ENCODE measurements around the gene ABCA5.

Gene ABCA5

GRCh38 chr17:69327060-69327831 lies at the start of gene ABCA5:
ABCA5 (minus strand) TSS chr17:69327133; CDS start chr17:69314415, 12,718 bp downstream.
- no peaks in the 10 kb centered on the region for H3K9me3 ChIP-seq (ENCODE audit: control insufficient read depth, low read length)
- no peaks in the 10 kb centered on the region for H3K36me3 ChIP-seq (ENCODE audit: control insufficient read depth, insufficient read depth, low read length, severe bottlenecking)
- H3K4me3 ChIP-seq (ENCODE audit: low read length) = peak within 1 kb of the TSS; percentile 91
- peak within 1 kb of the TSS; percentile 91 for H3K9ac ChIP-seq (ENCODE audit: low read length)
- DNase-seq (ENCODE audit: low read depth) = peak; percentile 88
- H3K27me3 ChIP-seq (replicated peaks; ENCODE audit: control insufficient read depth, insufficient read depth, low read length) = no peaks in the 10 kb centered on the region
- peaks cover 19% of the 10 kb centered on the region for H3K4me1 ChIP-seq (ENCODE audit: control insufficient read depth, insufficient read depth, low read length)

DNA sequence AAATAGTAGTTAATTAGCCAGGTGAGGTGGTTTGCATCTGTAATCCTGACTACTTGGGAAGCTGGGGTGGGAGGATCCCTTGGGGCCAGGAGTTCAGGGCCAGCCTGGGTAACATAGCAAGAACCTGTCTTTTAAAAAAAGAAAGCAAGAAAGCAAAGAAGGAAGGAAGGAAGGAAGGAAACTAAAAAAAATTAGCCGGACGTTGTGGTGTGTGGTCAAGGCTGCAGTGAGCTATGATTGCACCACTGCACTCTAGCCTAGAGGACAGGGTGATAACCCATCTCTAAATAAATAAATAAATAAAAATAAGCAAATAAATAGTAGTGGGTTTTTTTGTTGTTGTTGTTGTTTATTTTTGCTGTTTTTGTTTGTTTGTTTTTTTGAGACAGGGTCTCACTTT lies 48.3 kb upstream of the ABCA5 start:
- Histone ChIP-seq H3K27me3 (replicated peaks; ENCODE audit: control insufficient read depth, insufficient read depth, low read length) (no peaks in the 10 kb centered on the region), H3K4me3 (ENCODE audit: low read length) (no peak overlapping the region), H3K9ac (ENCODE audit: low read length) (no peak overlapping the region), H3K4me1 (ENCODE audit: control insufficient read depth, insufficient read depth, low read length) (no peaks in the 10 kb centered on the region), H3K36me3 (ENCODE audit: control insufficient read depth, insufficient read depth, low read length, severe bottlenecking) (no peaks in the 10 kb centered on the region), H3K9me3 (ENCODE audit: control insufficient read depth, low read length) (no peaks in the 10 kb centered on the region)
- DNase-seq (ENCODE audit: low read depth) = no peak

DNA sequence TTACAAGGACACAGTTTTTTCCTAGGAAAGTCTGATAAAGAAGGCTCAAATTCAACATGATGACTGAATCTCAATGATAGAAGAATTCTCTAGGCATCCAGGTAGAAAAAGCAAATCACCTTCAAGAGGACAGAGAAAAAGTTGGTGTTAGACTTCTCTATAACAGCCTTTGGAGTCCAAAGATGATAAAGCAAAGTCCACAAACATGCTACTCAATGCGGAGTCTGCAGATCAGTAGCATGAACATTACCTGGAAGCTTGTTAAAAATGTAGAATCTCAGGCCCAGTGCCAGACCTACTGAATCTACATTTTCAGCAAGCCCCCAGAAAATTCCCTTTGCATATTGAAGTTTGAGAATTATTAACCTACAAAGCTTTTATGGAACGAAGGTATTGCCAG lies 46.1 kb upstream of the ABCA5 start:
- H3K9me3 ChIP-seq (ENCODE audit: control insufficient read depth, low read length) = no peaks in the 10 kb centered on the region
- no peaks in the 10 kb centered on the region for H3K27me3 ChIP-seq (replicated peaks; ENCODE audit: control insufficient read depth, insufficient read depth, low read length)
- H3K4me1 ChIP-seq (ENCODE audit: control insufficient read depth, insufficient read depth, low read length) = no peaks in the 10 kb centered on the region
- no peaks in the 10 kb centered on the region for H3K36me3 ChIP-seq (ENCODE audit: control insufficient read depth, insufficient read depth, low read length, severe bottlenecking)
- no peak overlapping the region for H3K4me3 ChIP-seq (ENCODE audit: low read length)
- H3K9ac ChIP-seq (ENCODE audit: low read length) = no peak overlapping the region
- DNase-seq (ENCODE audit: low read depth) = no peak

- H3K9me3 ChIP-seq (ENCODE audit: control insufficient read depth, low read length) = no peaks in the 10 kb centered on the region
- no peak overlapping the region for H3K9ac ChIP-seq (ENCODE audit: low read length)
- H3K4me1 ChIP-seq (ENCODE audit: control insufficient read depth, insufficient read depth, low read length) = no peaks in the 10 kb centered on the region
- DNase-seq (ENCODE audit: low read depth) = no peak
- no peaks in the 10 kb centered on the region for H3K36me3 ChIP-seq (ENCODE audit: control insufficient read depth, insufficient read depth, low read length, severe bottlenecking)
- H3K4me3 ChIP-seq (ENCODE audit: low read length) = no peak overlapping the region
- H3K27me3 ChIP-seq (replicated peaks; ENCODE audit: control insufficient read depth, insufficient read depth, low read length) = no peaks in the 10 kb centered on the region
These were observed 40.4 kb upstream of the ABCA5 start for GRCh38 chr17:69367298-69367697.

DNA sequence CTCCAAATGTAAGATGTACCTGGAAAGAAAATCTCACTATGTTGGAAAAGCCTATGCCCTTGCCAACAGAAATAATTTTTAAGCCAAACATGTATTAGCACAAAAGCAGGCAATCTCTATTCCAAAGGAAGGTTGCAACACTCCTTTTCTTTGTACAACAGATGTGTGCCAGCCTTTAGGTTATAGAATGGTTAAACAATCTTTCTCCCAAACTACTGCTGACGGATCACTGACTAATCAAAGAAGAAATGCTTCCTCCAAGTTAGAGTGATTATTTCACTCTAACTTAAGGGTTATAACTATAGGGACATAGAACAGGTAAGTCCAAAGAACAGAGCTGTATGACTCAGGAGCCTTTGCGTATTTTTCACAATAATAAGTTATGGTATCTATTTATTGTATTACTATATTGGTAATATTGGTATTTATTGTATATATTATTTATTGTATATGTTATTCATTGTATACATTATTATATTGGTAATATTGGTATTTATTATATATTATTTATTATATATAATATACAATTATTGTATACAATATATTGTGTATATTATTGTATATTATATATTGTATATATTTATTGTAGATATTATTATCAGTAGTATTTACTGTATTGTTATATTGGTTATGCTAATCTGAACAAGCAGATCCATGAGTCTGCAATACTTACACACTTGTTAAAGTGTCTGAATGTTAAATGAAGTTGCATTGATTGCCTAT lies 36.7 kb upstream of the ABCA5 start:
- Histone ChIP-seq H3K4me3 (ENCODE audit: low read length) (no peak overlapping the region), H3K27me3 (replicated peaks; ENCODE audit: control insufficient read depth, insufficient read depth, low read length) (no peaks in the 10 kb centered on the region), H3K36me3 (ENCODE audit: control insufficient read depth, insufficient read depth, low read length, severe bottlenecking) (no peaks in the 10 kb centered on the region), H3K4me1 (ENCODE audit: control insufficient read depth, insufficient read depth, low read length) (no peaks in the 10 kb centered on the region), H3K9me3 (ENCODE audit: control insufficient read depth, low read length) (no peaks in the 10 kb centered on the region), H3K9ac (ENCODE audit: low read length) (no peak overlapping the region)
- DNase-seq (ENCODE audit: low read depth) = no peak

GRCh38 chr17:69361156-69361555 lies 34.2 kb upstream of the ABCA5 start:
- Histone ChIP-seq H3K4me3 (ENCODE audit: low read length) (no peak overlapping the region), H3K27me3 (replicated peaks; ENCODE audit: control insufficient read depth, insufficient read depth, low read length) (no peaks in the 10 kb centered on the region), H3K36me3 (ENCODE audit: control insufficient read depth, insufficient read depth, low read length, severe bottlenecking) (no peaks in the 10 kb centered on the region), H3K4me1 (ENCODE audit: control insufficient read depth, insufficient read depth, low read length) (no peaks in the 10 kb centered on the region), H3K9me3 (ENCODE audit: control insufficient read depth, low read length) (no peaks in the 10 kb centered on the region), H3K9ac (ENCODE audit: low read length) (no peak overlapping the region)
- DNase-seq (ENCODE audit: low read depth) = no peak

GRCh38 chr17:69358688-69359596 lies 32.0 kb upstream of the ABCA5 start:
- no peaks in the 10 kb centered on the region for H3K4me1 ChIP-seq (ENCODE audit: control insufficient read depth, insufficient read depth, low read length)
- no peaks in the 10 kb centered on the region for H3K36me3 ChIP-seq (ENCODE audit: control insufficient read depth, insufficient read depth, low read length, severe bottlenecking)
- H3K27me3 ChIP-seq (replicated peaks; ENCODE audit: control insufficient read depth, insufficient read depth, low read length) = no peaks in the 10 kb centered on the region
- DNase-seq (ENCODE audit: low read depth) = no peak
- no peaks in the 10 kb centered on the region for H3K9me3 ChIP-seq (ENCODE audit: control insufficient read depth, low read length)
- H3K4me3 ChIP-seq (ENCODE audit: low read length) = no peak overlapping the region
- no peak overlapping the region for H3K9ac ChIP-seq (ENCODE audit: low read length)

- Histone ChIP-seq H3K36me3 (ENCODE audit: control insufficient read depth, insufficient read depth, low read length, severe bottlenecking) (no peaks in the 10 kb centered on the region), H3K4me3 (ENCODE audit: low read length) (no peak overlapping the region), H3K27me3 (replicated peaks; ENCODE audit: control insufficient read depth, insufficient read depth, low read length) (peaks cover 1% of the 10 kb centered on the region), H3K4me1 (ENCODE audit: control insufficient read depth, insufficient read depth, low read length) (no peaks in the 10 kb centered on the region), H3K9me3 (ENCODE audit: control insufficient read depth, low read length) (no peaks in the 10 kb centered on the region), H3K9ac (ENCODE audit: low read length) (no peak overlapping the region)
- DNase-seq (ENCODE audit: low read depth) = no peak
These were observed 30.8 kb upstream of the ABCA5 start for GRCh38 chr17:69357701-69358100.

- DNase-seq (ENCODE audit: low read depth) = no peak
- Histone ChIP-seq H3K36me3 (ENCODE audit: control insufficient read depth, insufficient read depth, low read length, severe bottlenecking) (no peaks in the 10 kb centered on the region), H3K9ac (ENCODE audit: low read length) (no peak overlapping the region), H3K4me3 (ENCODE audit: low read length) (no peak overlapping the region), H3K4me1 (ENCODE audit: control insufficient read depth, insufficient read depth, low read length) (no peaks in the 10 kb centered on the region), H3K9me3 (ENCODE audit: control insufficient read depth, low read length) (no peaks in the 10 kb centered on the region), H3K27me3 (replicated peaks; ENCODE audit: control insufficient read depth, insufficient read depth, low read length) (peaks cover 3% of the 10 kb centered on the region)
These were observed 29.7 kb upstream of the ABCA5 start for GRCh38 chr17:69356625-69357024.

DNA sequence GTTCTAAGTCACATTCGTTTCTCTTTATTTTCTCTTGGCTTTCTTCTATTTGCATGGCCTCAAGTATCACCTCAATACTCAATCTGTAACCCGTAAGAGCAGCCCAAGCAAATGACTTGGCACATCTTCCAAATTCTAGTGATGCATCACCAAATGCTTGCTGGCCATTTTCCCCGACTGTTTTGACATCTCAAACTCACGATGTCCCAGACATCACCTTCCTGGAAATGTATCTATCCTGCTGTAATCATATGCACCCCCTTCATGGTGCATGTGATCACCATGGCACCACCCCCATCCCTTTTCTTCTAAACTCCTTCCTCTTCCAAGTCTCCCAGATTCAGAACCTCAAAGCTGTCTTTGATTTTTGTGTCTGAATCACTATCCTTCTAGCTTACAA lies 24.0 kb upstream of the ABCA5 start:
- Histone ChIP-seq H3K27me3 (replicated peaks; ENCODE audit: control insufficient read depth, insufficient read depth, low read length) (peaks cover 3% of the 10 kb centered on the region), H3K36me3 (ENCODE audit: control insufficient read depth, insufficient read depth, low read length, severe bottlenecking) (no peaks in the 10 kb centered on the region), H3K4me1 (ENCODE audit: control insufficient read depth, insufficient read depth, low read length) (no peaks in the 10 kb centered on the region), H3K9ac (ENCODE audit: low read length) (no peak overlapping the region), H3K4me3 (ENCODE audit: low read length) (no peak overlapping the region), H3K9me3 (ENCODE audit: control insufficient read depth, low read length) (no peaks in the 10 kb centered on the region)
- DNase-seq (ENCODE audit: low read depth) = no peak

DNA sequence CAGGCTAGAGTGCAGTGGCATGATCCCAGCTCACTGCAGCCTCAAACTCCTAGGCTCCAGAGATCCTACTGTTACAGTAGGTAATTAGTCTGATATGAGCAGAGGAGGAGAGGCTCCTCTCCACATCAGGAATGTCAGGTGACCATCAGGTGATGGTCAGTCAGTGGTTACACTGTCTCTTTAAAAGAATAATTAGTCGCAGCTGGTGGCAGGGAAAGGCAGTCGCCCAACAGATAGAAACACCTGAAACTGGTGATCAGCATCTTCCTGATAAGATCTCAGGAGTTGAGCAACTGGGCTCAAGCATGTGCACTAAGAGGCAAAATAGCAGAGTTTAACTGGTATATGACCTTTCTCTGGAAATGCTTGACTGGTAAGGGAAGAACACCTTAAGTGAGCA lies 21.5 kb upstream of the ABCA5 start:
- Histone ChIP-seq H3K36me3 (ENCODE audit: control insufficient read depth, insufficient read depth, low read length, severe bottlenecking) (no peaks in the 10 kb centered on the region), H3K9ac (ENCODE audit: low read length) (no peak overlapping the region), H3K4me1 (ENCODE audit: control insufficient read depth, insufficient read depth, low read length) (no peaks in the 10 kb centered on the region), H3K9me3 (ENCODE audit: control insufficient read depth, low read length) (no peaks in the 10 kb centered on the region), H3K4me3 (ENCODE audit: low read length) (no peak overlapping the region), H3K27me3 (replicated peaks; ENCODE audit: control insufficient read depth, insufficient read depth, low read length) (peaks cover 3% of the 10 kb centered on the region)
- DNase-seq (ENCODE audit: low read depth) = no peak

Measured in adipocyte (in vitro differentiated cells).